CD4-positive, alpha-beta T cell treated with Interleukin-12 subunit alpha and Interleukin-12 subunit beta, for 1 hour (primary cell): Measurements from ENCODE around the gene IL36B.
"Not testable (repeated sequence)": the region's sequence is repeated elsewhere in the genome, so short reads cannot be mapped to it uniquely, and the experiment has no call there.

Source experiments
- DNase-seq: peaks from one replicate; pipeline ENCODE4 v3.0.0-alpha.2; 2020

IL36B gene

DNA sequence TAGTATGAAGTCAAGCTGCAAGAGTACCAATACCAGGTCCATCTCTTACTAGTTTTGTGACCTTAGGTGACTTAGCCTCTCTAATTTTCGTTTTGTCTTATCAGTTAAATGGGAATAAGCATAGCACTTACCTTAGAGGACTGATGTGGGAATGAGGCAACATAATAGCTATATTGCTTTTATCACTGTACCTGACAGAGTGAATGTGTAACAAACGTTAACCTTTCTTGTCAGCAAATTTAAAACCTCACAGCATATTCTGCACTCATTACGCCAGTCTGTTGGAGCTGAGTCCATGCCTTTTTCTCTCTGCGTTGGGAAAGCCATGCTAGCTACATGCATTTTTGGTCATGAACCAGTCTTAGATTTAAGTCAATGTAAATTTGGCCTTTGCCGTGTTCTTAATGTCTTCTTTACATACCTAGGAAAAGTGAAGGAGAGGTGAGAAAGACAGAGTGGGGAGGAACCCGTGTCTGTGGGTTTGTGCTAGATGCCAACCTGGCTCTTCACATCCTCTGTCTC is at the start of gene IL36B:
TSS of gene IL36B (minus strand) at position 472 of the 522 bp plus-strand sequence.
- DNase-seq, result no peak

DNA sequence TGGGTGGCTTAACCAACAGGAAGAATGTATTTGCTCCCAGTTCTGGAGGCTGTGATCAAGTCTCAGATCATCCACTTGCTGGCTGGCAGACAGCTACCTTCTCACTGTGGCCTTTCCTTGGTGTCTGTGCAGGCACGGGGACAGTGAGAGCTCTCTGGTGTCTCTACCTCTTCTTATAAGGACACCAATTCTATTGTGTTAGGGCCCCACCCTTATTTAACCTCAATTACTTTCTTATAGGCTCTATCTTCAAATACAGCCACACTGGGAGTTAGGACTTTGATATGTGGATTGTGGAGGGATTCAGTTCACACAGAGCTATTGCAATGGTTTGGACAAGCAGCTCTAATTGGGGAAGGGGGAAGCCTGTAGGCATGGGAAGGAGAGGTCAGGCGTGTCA is 49.5 kb upstream of the IL36B start:
- no peak for DNase-seq

DNA sequence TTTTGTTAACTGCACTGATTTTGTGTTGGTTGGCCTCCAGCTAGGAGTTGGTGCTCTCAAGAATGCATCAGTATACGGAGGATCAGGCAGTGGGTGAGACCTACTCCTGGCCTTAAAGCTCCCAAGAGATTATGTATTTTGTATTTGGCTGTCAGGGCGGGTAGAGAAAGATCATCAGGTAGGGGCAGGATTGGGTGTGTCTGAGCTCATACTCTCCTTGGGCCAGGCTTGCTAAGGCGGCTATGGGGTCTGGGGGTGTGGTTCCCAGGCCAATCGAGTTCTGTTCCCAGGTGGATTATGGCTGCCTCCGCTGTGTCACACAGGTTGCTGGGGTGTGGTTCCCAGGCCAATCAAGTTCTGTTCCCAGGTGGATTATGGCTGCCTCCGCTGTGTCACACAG is 45.9 kb upstream of the IL36B start:
- no peak for DNase-seq

DNA sequence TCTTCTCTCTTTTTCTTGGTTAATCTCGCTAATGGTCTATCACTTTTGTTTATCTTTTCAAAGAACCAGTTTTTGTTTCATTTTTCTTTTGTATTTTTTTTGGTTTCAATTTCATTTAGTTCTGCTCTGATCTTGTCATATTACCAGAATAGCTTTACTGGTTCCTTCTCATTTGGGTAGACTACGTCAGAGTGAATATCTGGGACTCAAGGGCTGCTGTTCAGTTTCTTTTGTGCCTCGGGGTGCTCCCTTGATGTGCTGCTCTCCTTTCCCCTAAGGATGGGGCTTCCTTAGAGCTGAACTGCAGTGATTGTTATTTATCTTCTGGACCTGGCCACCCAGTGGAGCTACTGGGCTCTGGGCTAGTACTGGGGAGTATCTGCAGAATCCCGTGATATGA is 45.4 kb upstream of the IL36B start:
- peak; percentile 28 for DNase-seq

DNA sequence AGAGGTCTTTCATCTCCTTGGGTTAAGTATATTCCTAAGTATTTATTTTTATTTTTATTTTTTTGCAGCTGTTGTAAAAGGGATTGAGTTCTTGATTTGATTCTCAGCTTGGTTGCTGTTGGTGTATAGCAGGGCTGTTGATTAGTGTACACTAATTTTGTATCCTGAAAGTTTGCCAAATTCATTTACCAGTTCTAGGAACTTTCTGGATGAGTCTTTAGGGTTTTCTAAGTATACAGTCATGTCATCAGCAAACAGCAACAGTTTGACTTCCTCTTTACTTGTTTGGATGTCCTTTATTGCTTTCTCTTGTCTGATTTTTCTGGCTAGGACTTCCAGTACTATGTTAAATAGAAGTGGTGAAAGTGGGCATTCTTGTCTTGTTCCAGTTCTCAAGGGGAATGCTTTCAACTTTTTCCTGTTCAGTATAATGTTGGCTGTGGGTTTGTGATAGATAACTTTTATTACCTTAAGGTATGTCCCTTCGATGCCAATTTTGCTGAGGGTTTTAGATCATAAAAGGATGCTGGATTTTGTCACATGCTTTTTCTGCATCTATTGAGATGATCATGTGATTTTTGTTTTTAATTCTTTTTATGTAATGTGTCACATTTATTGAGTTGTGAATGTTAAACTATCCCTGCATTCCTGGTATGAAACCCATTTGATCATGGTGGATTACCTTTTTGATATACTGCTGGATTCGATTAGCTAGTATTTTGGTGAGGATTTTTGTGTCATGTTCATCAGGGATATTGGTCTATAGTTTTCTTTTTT is 44.4 kb upstream of the IL36B start:
- not testable (repeated sequence) for DNase-seq

DNA sequence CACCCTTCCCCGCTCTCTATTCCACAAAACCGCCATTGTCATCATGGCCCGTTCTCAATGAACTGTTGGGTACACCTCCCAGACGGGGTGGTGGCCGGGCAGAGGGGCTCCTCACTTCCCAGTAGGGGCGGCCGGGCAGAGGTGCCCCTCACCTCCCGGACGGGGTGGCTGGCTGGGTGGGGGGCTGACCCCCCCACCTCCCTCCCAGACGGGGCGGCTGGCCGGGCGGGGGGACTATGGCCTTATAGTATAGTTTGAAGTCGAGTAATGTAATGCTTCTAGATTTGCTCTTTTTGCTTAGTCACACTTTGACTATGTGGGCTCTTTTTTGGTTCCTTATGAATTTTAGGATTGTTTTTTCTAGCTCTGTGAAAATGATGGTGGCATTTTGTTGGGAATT is 43.6 kb upstream of the IL36B start:
- not testable (repeated sequence) for DNase-seq

DNA sequence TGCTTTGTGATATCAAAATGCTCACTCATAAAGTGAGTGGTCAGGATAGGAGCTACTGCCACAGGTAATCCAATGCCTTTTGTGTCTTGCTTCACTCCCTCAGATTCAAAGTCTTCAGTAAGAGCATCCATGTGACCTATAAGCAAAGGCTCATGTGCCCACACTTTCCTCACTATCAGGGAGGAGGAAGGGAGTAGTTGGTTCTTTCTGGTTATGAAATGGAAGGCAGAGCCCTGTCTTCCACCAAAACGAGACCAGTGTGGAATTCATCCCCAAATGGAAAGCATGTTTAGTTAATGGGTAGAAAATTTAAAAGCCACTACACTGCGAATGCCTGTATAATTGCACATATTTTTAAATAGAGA is 40.9 kb upstream of the IL36B start:
- no peak for DNase-seq

DNA sequence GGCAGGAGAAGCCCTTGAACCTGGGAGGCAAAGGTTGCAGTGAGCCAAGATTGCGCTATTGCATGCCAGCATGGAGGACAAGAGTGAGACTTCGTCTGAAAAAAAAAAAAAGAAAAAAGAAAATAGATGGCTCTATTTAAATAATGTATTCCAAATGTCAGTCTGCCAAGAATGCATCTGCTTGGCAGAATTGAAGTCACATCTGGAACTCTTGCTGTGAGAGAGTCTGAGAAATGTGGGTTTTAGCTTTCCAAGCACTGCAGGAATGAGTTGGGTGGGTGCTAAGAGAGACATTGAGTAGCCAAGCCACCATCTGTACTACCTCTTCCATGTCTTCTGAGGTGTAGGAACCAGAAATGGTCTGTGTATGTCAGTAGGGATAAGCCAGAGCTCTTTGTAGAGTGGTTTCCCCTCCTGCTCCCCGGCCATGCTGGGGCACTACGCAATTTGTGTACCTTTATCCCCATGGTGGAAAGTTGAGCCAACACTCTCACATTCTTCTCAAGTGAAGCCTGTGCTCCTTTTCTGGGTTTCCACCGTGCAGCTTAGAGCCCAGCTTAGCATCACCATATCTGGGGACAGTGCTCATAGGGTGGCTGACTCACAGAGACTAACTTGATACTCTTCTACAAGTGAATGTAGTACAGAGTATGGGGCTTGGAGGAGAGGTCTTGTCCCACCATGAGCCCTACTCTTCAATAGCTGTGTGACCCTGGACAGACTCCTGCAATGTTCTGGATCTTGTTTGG is 40.4 kb upstream of the IL36B start:
- no peak for DNase-seq

DNA sequence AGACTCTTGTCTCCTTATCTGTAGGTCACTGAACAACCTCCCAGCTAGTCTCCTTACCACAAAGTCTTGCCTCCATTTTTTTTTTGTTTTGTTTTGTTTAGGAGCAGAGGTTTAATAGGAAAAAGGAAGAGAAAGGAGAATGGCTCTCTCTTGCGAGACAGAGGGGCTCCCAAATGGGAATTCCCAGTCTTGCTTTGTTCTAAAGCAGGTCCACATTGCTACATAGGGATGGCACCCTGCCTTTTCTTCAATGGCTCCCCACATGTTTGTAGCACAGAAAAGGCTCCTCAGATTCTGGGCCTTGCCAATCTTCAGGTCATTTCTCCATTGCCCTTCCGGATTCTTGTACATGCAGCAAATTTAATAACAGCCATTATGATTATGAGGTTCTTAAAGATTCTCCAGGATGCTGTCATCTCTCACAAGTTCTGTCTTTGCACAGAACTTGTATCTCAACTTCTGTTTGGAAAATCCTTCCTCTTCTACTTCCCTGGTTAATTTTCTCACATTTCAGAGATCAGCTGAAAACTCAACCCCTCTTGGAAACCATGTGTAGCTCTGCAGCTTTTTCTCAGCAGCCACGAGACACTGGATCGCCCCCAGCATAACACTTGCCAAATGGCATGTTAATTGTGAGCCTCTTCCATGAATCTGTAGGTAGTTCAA is 38.7 kb upstream of the IL36B start:
- DNase-seq, result no peak

DNA sequence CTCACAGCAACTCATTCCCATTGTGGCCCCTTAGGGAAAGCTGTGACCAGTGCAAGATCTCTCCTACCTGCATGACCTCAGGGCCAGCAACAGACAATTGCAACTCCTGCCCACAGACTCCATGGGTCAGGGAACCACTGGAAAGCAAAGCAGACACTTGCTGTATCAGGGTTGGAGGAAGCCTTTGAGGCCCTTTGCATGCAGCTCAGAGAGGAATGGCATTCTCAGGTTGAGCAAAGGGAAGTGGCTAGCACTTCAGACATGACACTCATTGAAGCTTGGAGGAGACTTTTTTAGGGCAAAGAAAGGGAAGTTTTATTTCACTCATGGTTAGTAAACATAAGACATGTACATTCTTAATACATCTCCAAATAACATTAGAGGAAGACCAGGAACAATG is 37.2 kb upstream of the IL36B start:
- no peak for DNase-seq

DNA sequence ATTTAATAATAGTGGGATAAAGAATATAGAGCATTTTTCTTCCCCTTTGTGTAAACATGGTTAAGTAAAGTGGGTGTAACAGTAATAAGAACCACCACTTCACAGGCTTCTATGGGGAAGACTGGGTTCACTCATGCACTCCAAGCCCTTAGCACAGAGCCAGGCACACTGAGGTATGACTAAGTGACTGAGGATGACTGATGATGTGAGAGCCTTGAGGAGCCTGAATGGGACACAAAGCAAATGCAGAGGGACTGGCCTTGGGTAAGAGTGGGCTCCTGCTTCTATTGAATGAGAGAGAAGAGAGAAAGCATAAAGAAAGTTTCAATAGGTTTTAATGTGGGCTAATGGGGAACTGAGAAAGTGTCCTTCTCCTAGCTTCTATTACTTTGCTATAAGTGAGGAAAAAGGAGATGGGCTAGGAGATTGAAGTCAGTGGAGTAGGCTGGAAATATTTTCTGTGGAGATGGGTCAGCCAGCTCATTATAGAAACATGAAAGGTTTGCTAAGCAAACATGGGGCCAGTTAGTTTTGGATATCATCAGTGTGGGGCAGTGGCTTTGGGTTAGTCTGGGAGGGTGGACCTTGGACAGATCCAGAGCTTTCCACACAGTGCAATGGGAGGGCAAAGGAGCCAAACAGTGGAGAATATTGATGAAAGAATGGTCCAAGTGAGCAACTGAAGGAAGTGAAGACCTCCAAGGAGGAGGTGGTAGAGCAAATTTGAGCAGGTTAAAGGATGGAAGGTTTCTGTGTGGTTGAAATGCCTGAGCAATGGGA is 35.7 kb upstream of the IL36B start:
- no peak for DNase-seq

DNA sequence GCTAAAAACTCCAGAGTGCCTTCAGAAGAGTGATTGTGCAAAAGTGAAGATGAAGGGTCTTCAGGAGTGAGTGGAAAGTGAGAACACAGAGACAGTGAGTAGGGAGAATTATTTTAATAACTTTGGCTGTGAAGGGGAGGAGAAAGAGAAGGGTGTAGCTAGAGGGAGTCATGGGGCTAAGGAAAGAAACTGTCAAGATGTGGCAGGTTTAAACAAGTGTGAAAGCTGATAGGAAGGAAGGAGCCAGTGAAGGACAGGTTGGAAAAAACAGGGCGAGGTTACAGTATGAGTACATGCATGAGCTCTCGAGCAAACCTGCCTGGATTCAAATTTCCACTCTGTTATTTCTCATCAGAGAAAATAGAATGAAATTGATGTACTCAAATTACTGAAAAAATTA is 32.9 kb upstream of the IL36B start:
- no peak for DNase-seq

DNA sequence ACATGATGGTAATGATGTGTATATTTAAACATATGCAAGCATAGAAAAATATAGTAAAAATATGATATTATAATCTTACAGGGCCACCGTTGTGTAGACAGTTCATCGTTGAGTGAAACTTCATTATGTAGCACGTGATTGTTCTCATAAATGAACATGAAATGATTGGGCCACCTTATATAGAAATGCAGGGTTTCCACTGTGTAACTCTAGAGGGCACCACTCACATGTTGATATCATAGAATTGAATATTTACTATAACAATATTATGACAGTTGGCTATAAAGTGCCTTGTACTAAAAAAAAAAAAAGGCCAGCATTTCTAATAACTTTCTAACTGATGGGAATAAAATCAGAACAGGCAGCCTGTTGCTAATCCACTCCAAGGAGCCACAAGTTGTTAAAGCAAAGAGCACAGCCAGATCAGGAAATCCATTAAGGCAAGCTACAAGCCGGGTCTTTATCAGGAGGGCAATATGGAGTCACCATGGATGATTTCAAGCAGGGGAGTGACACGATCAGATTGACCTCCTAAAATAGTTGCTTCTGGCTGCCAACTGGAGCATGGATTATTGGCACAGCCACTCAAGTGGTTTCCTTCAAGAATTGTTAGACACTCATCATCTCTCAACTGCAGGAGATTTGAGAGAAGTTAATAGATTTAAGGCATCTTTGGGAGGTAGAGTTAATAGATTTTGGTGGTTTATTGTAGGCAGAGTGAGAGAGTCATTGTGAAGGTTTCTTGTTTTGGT is 31.8 kb upstream of the IL36B start:
- DNase-seq, result peak; percentile 26

DNA sequence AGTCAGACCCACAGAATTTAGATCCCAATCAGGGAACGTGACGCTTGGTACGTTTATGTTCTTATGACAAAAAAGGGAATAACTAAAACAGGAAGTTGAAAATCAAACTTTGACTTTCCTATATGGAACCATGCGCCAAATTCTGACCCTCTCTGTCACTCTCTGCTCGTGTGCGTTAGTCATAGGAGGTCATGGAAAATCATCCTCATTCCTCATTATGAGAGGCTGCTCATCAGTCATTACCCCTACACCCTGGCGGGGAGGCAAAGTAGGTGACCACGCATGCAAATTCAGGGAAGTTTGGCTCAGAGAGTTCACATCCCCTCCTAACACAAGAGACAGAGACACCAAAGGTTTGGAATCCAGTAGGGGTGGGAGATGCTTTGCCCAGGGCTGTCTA is 30.6 kb upstream of the IL36B start:
- DNase-seq, result no peak

DNA sequence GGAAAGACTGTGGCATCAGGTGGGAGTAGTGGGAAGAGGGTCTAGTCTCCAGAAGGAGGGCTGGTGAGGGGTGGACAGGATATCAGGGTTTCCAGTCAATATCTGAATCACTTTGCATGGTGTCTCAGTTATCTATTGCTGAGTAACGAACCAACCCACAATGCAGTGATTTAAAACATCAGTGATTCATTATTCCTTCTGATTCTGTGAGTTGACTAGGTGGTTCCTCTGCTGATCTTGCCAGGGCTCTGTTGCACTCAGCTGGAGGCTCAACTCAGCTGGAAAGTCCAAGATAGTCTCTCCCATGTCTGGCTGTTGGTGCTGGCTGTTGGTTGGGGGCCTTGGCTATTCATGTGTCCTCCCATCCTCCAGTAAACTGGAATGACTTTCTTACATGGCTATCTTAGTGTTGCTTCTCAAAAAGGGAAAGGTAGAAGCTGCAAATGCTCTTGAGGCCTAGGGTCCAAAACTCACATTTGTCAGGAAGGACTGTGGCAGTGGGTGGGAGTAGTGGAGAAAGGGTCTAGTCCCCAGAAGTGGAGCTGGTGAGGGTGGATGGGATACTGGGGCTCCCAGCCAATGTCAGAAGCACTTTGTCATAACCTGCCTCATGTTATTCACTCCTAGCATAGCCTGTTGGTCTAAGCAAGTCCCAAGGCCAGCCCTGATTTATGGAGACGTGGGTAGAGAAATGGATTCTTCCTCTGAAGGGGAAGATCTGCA is 29.0 kb upstream of the IL36B start:
- no peak for DNase-seq

DNA sequence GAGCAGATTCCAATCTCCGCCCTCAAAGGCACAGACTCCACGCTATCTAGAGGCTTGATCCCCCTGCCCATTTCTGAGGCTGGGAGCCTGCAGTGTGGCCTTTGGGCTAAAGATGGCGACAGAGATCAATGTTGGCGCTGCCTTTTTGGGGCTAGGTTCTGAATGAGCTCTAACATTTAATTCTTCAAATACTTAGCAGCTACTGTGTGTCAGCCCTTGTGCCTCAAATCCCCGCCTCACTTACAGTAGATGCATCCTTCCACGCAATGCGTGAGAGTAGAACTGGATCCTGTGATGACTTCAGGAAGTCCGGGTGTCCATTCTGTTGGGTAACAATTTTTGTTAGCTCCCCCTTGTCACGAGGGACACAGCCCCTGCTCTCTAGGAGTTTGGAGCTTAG is 27.5 kb upstream of the IL36B start:
- DNase-seq, result peak; percentile 34

DNA sequence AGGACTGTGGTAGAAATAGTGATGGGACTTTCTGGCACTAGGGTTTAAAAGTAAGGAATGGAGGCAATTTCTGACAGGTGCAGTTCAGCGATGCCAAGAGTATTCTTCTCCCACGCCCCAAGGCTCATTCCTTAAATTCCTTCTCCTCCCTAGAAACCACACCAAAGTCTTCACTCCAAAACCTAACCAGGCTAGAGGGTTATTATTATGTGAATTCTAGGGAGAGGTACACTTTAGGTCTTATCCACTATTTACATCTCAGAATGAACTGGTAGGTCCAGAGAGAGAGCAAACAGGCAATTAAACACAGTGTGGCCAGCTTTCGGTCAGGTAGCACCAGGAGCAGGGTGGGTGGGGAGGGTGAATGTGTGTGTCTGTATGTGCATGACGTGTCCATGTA is 26.5 kb upstream of the IL36B start:
- no peak for DNase-seq

DNA sequence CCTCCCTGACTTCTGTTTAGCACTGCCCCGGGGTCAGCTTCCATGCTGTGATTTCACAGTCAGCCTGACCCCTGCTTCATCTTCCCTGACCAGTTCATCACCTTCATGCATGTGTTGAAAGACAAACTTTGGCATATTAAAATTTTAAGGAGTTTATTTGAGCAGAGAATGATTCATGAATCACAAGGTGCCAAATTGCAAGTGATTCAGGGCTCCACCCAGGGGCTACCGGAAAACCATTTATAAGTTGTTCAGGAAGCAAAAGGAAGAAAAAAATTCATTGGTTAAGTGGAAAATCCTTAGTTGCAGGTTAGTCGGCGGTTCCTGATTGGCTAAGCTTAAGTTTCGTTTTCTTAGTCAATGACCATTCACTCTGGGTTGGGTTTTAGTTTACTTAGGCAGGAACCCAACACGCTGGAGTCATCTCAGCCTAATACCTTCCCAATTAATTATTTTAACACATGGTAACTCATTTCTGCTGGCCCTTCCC is 25.7 kb upstream of the IL36B start:
- no peak for DNase-seq

DNA sequence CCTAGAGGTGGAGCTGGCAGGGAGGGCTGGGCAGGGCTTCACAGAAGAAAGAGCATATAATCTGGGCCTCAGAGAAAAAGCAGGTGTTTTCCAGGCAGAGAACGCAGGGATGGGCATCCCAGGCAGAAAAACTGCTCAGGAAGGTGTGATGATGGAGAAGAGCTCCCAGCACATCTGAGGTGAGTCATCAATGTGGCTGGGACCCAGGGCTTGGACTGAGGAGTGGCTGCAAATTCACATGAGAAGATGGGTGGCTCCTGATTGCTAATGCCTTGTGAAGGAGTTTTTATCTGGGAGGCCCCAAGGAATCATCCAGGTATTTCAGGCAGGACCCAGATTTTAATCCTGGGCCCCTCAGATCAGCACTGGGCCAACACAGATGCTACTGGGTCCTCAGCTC is 25.3 kb upstream of the IL36B start:
- no peak for DNase-seq

DNA sequence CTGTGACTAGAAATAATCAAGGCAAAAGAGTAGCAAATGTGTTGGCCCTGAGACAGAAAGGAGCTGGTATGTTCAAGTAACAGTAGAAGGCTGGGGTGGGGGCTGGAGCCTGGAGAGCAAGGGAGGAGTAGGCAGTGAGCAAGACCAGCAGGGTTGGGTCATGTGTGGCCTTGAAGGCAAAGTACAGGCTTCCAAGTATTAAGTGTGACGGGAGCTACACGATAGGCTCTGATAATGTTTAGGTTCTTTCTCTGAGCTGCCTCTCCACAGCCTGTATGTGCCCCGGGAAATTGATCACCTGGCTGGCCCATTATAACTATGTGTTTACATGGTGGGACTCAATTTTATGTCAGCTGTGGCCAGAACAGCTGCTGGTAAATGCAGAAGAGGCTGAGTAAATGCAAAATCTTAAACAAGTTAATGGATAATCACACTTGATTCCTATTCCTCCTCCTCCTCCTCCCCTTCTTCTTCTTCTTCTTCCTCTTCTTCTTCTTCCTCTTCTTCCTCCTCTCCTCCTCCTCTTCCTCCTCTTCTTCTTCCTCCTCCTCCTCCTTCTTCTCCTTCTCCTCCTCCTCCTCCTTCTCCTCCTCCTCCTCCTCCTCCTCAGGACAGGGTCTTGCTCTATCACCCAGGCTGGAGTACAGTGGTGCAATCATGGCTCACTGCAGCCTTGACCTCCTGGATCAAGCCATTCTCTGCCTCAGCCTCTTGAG is 24.4 kb upstream of the IL36B start:
- no peak for DNase-seq

DNA sequence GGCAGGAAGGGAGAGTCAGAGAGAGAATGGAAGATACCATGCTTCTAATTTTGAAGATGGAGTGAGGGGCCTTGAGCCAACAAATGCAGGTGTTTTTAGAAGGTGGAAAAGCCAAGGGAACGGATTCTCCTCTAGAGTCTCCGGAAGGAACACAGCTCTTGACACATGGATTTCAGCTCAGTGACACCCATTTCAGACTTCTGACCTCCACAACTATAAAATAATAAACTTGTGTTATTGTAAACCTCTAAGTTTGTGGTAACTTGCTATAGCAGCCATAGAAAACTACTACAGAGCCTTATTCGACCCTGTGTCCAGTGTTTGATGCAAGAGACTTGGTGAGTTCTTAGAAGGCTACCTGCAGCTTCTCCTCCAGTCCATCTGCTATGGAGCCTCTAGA is 22.9 kb upstream of the IL36B start:
- DNase-seq, result no peak
